G401.6 (cell line): Measurements from ENCODE around the gene C1orf105.

Source experiments
- FAIRE-seq: peaks from 2 replicates; lab custom pipeline; 2012; peaks lifted over from hg19 to GRCh38; lab: Jason Lieb, UNC

Gene C1orf105, protein sequence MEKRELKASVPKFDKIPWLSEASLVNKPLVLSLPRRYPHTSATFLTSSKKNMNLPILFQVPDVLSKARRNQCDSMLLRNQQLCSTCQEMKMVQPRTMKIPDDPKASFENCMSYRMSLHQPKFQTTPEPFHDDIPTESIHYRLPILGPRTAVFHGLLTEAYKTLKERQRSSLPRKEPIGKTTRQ

DNA sequence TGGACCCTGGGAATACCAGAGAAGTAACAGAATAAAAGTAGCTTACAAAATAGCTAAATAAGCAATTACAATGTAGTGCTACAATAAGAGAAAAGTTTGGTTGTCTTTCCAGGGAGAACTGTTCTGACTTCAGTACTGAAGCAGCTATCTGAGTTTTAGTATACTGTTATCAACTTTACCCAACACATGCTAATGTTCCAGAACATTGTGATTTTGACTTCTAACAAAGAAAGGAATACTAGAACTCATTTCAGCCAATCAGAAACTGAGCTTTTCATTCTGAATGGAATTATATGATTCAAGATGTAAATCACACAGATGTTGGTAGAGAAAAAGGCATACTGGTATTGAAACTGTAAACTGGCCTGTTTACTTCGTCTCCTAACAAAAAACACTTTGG lies at the start of gene C1orf105:
Gene C1orf105 (plus strand): TSS at position 301 of the 400 bp plus-strand sequence. CDS start 201 bp downstream, outside the sequence.
- FAIRE-seq: no peak

DNA sequence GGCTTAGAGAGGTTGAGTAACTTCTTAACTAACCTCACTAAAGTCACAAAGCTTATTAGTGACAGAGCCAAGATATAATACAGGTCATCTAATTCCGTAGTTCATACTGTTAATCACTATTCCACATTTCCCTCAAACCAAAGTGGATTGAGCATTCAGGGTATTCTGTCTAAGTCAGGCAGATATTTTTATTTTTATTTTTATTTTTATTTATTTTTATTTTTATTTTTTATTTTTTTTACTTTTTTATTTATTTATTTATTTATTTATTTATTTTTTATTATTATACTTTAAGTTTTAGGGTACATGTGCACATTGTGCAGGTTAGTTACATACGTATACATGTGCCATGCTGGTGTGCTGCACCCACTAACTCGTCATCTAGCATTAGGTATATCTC lies 48.8 kb upstream of the C1orf105 start:
- peak; percentile 74 for FAIRE-seq

DNA sequence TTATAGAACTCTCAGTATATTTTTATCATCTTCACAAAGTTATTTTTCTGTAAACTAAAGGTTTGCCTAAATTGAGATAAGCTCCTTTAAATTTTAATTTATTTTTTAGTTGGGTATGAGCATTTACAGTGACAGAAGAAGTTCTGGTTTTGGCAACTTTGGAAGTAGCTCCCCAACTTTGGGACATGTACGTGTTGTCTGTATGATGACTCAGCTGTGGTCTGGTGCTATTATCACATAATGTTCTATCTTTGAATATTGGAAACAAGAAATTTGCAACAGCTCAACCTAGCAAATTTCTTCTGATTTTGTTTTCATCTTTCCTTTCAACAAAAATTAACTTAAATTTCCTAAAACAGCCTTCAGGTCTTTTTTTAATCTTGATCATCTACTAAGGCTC lies 46.6 kb upstream of the C1orf105 start:
- no peak for FAIRE-seq

DNA sequence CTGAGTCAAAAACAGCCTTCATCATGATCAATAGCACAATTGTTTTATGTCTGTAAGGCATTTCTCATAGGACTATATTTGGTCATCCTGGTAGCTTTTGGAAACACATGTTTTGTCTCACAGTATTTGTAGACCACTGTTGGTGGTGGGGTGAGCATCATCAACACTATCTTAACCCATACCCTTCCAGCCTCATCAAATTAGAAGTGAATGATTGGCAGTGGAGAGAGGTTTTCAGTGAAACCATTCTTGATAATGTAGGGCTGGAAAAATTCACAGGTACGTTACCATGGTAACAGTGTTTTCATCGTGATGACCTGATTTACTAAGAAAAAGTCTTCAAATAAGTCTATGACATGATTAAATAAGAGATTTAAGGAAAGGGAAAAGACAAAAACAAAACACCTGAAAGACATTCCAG lies 45.3 kb upstream of the C1orf105 start:
- no peak for FAIRE-seq

DNA sequence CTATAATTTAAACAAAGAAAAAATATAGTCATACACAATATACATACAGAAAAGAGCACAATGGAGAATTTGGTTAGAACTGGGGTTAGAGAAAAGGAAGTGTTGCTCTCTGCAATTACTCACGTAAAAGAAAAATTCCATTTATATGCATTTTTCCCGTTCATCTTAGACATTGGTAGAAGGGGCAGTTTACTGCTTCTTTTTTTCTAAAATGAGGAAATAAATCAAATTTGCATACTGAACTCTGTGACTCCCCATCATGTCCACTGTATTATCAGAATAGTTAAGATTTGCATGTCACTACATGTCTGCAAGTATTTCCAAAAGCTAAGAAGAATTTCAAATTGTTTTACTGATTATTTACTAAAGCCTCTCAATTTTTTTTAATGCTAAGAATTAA lies 44.1 kb upstream of the C1orf105 start:
- FAIRE-seq: no peak

DNA sequence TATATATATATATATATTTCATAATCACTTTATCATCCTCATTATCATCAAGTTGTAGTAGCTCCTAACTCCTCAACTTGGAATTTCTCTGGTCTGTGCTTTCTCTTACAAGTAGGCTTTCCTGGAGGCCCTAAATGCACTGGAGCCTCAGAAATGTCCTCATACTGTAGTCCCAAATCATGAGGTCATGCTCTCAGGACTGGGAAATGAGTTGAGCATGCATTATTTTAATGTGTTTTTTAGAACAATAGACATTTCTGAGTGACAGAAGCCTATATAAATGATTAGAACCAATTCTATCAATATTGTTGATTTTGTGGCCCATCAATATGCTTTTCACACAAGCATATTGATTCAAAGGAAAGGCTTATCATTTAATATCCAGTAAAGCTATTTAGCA lies 42.9 kb upstream of the C1orf105 start:
- FAIRE-seq: no peak

DNA sequence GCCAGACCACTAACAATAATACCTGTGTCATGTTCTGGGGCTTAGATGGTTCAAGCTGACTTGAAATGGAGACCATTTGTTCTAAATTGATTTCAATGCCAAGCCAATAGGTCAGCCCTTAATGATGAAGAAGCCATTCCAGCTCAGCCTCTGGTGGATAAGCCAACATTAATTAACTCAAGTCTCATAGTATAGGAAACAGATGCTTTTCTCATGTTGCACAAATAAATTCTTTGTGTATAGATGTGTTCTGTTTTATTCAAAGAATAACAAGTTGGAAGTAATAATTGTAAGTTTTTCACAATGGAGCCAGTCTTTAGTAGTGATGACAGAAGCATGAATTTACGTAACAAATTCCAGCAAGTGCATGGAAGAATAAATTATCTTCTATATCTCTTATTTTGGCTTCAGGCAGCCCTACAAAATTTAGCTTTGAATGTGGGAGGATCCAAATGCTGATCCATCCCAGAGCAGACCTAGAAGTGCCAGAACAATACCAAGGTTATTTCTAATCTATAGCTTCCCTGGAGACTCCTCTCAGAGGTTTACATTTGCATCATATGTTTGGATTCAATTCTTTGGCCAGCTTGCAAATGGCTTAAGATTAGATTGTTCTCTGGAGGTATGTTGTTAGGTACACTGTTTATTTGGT lies 42.2 kb upstream of the C1orf105 start:
- peak; percentile 100 for FAIRE-seq

DNA sequence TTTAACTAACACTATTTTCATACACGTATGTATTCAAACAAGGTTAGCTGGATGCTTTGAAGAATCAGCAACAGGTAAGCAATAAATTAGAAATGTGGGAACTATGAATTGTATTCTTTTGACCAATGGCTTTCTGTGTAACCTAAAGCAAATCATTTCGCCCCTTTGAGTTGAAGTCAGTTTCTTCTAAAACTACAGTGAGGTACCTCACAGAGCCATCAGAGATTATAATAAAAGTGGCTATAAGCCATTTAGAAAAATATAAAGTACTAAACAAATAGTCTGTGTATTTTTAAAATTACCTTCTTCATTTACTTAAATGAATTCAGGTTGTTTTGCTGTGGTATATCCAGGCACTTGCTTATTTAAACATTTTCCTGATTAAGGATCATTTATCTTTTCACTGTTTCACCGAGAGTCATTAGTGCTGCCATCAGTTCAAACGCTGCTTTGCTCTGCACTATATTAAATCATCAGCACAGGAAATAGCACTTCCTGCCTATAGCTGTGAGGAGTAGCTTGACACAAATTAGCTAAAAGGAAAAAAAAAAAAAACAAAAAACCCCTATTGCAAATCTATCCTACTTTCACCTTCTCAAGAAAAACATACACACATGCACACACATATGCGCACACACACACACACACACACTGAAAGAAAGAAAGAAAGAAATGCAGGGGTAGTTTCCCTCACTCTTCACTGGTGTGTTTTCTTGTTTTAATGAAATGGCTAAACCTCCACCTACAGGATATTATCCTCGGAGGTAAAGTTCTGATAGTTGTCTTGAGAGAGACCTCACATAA lies 39.8 kb upstream of the C1orf105 start:
- no peak for FAIRE-seq

DNA sequence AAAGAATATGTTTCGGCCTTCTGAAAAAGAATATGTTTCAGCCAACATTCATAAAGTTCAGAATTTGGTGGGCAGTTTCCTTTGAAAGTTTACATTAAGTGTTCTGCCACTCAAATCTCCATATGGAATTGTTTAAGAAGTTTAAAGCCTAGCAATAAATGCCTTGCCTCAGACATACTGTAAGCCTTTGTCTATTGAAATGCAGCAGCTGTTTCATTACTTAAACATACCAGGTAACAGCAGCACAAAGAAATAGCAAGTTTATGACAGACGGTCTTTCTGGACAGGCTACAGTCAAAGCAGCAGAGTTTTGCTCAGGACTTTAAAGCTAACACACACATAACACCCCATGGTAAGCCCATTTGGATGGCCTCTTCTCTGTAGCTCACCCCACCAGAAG lies 38.5 kb upstream of the C1orf105 start:
- no peak for FAIRE-seq

DNA sequence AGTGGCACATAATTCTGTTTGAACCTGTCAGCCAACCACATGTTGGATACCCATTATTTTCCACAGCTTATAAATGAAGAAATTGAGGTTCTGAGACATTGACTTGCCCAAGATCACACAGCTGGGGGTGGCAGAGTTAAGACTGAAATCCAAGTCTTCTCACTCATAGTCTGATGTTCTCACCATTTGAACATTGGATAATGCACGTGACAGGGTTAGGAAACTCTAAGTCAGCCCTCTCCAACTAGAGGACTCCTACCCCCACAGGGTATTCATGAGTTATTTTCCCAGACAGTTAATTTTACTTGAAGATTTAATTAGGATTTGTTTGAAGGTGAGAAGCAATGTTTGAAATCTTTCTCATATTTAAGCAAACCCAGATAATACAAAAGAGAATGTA lies 38.1 kb upstream of the C1orf105 start:
- FAIRE-seq: no peak

DNA sequence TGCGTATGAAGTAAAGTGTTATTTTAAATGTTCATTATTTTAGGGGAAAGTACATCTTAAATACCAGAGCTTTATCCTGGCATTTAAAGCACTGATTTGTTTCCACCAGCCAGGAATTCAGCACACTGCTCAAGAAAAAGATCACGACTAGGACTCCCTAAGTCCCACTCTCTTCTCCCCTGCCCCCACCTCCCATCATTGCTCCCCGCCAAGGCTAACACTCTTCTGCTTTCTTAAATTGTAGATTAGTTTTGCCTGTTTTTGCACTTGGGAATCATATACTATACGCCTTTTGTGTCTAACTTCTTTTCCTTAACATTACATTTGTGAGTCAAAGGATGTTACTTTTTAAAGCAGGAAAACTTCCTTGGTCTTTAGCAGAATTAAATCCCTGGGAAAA lies 37.5 kb upstream of the C1orf105 start:
- no peak for FAIRE-seq

DNA sequence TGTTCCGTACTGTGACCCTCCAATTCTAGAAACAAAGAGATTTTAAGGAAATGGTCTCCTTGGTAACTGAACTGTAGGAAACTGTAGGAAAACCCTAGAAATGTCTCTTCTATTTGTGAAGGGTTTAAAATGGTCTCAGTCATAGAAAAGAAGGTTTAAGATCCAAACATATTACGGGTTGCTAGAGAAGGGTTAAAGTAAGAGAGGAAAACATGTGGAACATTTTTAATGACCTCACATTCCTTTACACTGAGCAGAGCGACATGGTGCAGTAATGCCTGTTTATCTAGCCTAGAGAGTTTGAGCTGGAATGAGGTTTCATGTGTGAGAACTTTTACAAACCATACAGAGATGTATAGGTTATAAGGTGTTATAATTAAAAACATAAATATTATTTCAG lies 36.9 kb upstream of the C1orf105 start:
- FAIRE-seq: peak; percentile 100

DNA sequence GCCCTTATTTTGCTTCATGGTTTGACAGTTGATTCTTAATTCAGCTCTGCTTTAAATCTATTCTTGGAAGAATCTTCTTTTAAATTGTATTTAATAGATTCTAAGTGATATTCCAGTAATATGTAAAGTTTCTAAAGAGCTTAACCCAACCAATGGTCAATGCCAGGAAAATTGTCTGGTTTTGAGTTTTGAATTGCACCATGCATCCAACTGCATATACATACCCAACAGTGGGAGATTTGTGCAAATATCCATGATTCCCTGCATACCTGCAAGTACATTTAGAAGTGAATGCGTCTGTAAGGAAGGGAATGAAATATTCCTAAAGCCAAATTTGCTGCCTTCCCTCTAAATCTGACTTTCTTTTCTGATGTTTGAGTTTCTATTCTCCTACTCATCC lies 35.8 kb upstream of the C1orf105 start:
- no peak for FAIRE-seq

DNA sequence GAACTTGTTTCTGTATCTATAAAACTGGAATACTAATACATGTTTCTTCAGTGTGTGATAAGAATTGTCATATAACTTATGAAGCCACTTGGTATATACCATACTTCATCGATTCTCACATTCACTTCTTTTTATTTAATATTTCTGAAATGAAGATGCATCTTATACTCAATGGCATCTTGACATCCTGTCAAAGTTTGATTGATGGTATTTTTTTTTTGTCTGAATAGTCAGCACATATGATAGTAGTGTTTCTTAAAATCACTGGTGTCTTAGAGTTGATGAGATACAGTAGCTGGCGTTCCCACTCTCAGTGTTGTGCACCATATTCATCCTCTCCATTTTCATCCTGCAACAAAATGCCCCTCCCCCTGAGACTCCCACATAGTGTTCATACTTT lies 34.4 kb upstream of the C1orf105 start:
- FAIRE-seq: no peak

DNA sequence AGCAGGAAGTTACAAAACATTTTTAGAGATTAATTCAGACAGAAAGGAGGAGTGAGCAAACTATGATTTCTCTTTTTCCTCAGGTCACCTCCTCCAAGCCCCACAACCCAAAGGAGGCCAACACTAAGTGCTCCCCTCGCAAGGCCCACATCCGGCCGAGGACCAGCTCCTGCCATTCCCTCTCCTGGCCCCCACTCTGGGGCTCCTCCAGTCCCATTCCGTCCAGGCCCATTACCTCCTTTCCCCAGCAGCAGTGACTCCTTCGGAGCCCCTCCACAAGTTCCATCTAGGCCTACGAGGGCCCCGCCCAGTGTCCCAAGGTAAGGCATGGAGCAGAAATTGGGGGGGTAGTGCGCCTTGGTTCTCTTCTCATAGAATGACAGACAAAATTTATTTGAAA lies 32.0 kb upstream of the C1orf105 start:
- FAIRE-seq: no peak

DNA sequence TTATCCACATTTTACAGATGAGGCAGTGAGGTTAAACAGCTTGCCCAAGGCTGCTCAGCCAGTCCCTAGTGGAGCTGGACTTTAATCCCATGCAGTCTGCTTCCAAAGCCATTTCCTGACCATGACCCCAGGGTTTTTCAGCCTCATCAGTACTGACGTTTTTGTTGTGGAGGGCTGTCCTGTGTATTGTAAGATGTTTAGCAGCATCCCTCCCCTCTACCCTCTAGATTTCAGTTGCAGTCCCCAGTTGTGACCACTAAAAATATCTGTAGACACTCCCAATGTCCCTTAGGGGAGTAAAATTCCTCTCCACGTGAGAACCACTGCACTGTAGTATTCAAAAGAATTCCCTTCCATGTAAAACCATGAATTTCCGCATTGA lies 30.2 kb upstream of the C1orf105 start:
- peak; percentile 98 for FAIRE-seq

DNA sequence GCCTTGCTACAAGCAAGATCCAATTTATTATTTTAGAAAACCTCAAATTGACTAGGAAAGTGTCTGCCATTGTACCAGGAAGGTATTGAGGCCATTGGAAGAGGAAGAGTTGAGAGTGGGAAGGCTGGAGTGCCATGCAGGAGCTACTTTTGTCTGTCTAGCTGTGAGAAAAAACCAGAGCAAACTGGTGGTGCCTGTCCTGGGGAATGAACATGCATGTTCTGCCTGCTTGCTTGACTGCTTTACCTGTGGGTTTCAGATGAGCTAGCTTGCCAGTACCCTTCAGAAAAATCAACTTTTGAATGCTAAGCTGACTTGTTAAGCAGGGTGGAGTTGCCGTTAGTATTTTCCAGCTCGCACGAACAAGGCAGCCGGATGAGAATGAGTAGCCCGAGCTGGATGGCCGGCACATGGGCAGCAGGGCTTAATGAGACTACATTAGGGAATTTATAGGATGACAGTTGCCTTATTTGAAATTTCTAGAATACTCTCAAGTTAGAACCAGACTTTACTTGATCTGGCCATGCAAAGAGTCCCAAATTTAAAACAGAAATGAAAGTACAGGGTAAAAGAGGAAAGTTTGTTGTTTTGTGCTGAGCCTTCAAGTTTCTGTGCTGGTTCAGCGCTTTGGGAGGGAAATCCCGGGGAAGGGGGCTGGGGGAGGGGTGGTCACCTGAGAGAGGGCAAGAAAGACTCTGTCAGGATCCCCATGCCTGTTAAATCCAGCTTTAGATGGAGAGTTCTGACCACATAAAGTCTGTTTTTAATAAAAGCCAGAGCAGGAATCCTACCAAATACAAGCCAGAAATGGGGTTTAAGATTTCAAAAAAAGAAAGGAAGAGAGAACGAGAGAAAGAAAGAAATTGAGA lies 29.6 kb upstream of the C1orf105 start:
- no peak for FAIRE-seq

DNA sequence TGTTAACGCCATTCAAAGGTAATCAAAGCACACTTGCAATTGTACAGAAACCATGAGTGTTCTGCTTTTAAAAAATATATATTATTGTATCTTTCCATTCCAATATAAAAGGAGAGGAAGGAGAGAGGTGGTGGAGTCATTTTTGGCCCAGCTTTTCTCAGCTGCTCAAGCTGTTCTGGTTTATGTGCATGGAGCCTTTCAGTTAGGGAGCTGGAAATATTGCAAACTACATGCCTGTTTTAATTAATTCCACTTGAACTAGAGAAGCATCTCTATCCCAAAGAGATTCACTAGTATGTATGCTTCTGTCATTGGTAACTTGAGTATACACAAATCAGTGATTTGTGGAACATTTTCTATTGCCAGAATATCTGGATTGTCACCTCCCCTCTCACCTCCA lies 28.5 kb upstream of the C1orf105 start:
- FAIRE-seq: no peak

DNA sequence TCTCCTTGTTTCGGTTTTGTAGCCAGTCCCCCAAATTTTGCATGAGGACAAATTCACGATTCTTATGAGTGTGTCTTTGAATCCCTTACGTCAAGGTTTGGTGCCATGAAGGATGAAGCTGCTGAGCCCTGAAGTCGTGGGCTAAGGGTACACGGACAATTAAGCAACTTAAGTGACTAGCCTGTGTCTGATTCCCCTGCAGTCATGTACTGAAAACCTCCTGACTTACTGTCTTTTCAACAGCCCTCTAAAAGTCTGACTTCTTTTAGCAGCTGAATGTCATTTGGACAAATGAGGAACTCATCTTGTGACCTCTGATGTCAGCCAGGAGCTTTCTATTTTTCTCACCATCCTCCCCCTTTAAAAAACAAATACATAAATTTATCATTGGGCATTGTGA lies 27.1 kb upstream of the C1orf105 start:
- FAIRE-seq: no peak

DNA sequence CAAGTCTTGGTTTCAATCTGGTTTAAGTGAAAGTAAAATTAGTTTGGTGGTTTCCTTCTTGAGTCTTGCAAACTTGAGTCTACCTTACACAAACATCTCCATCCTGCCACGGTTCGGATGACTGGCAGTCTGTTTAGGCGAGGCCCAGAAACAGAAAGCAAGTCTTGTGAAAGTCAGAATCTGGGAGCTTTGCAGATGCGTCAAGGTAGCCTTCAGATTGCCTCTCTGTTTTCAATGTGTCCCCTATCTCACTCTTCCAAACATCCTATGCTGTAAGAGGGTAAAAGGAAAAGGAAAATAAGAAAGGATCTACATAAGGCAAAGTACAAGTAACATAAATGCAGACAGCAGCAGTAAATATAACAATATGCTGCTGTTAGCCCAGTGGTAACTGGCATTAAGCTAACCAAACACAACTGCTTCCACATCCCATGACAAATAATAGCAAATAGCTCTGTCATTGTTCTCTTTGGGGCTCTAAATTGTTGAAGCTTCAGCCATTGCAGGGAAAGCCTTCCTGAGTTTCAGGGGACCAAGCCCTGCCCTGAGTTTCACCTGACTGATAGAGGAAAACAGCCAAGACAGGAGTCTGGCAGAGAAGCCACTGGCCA lies 26.2 kb upstream of the C1orf105 start:
- FAIRE-seq: no peak

DNA sequence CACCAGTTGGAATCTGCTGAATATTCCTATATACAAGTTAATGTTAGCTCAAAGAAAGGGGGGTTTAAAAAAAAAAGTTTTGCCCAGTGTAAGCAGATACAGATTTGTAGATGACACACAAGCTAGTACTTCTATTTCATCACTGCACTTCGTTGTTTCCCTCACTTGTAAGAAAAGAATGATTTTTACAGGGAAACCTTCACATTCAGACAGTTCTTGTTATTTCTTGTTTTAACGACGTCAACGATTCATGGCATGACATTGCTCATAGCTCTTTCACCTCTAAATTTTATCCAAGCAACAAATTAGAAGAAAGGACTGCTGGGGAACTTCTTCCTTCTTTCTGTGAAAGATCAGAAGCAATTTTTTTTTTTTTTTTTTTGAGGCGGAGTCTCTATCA lies 25.7 kb upstream of the C1orf105 start:
- FAIRE-seq: no peak

DNA sequence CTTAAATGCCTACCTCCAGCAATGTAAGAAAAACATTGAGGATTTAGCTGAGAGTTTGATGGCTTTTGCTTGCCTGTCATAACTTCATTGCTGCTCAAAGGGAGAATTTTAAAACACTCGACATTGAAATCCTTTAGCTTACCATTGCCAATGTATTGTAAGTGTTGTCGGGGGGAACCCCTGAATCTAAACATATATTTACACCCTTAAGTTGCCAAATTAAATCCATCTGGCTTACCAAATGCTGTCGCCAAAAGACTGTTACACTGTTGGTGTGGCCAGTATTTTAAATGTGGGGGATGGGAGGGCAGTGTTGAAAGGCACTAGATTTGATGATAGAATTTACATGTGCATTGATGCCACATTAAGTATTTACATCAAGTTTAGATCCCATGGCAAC lies 24.9 kb upstream of the C1orf105 start:
- no peak for FAIRE-seq
